Measurements from ENCODE around the gene TM4SF1. TPM values are rescaled to one million over a fixed set of nuclear protein-coding genes. Genes with fewer than 3 reads are reported as not detected.

The TM4SF1 gene
- total and polyA plus RNA-seq, 9 of the 15 experiments (the other 6 are each of a cell fraction or from before 2014, with no cell fraction given), result 0.06 to 0.44 (median 0.08) TPM; not detected in 4

DNA sequence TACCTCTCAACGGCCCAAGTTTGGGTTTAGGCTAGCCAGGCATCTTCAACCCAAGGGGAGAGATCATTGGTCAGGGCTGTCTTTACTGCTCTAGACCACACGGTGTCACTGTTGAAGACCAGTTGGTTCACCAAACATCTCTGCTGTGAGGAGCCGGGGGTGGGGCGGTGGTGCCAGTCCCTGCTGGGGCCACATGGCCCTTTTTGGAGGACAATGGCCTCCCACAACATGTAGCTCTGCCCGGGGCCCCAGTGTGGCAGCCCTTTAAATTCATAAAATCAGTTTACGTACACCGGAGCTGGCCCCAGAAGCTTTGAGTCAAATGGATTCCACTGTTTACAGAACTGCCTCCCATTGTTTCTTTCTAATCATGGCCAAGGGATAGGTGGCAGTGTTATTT, 24.9 kb downstream of the TM4SF1 start (continued):
- TF ChIP-seq, protein P1, sequence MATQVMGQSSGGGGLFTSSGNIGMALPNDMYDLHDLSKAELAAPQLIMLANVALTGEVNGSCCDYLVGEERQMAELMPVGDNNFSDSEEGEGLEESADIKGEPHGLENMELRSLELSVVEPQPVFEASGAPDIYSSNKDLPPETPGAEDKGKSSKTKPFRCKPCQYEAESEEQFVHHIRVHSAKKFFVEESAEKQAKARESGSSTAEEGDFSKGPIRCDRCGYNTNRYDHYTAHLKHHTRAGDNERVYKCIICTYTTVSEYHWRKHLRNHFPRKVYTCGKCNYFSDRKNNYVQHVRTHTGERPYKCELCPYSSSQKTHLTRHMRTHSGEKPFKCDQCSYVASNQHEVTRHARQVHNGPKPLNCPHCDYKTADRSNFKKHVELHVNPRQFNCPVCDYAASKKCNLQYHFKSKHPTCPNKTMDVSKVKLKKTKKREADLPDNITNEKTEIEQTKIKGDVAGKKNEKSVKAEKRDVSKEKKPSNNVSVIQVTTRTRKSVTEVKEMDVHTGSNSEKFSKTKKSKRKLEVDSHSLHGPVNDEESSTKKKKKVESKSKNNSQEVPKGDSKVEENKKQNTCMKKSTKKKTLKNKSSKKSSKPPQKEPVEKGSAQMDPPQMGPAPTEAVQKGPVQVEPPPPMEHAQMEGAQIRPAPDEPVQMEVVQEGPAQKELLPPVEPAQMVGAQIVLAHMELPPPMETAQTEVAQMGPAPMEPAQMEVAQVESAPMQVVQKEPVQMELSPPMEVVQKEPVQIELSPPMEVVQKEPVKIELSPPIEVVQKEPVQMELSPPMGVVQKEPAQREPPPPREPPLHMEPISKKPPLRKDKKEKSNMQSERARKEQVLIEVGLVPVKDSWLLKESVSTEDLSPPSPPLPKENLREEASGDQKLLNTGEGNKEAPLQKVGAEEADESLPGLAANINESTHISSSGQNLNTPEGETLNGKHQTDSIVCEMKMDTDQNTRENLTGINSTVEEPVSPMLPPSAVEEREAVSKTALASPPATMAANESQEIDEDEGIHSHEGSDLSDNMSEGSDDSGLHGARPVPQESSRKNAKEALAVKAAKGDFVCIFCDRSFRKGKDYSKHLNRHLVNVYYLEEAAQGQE (IDR thresholded peaks at IDR 0.05; ENCODE audit: borderline replicate concordance), result peak; percentile 26; the same call in 1 of the 2 replicates
- TF ChIP-seq, protein P1 (CRISPR knock-in tag; IDR thresholded peaks at IDR 0.05; ENCODE audit: low read depth), result no peak
- TF ChIP-seq, protein P2, sequence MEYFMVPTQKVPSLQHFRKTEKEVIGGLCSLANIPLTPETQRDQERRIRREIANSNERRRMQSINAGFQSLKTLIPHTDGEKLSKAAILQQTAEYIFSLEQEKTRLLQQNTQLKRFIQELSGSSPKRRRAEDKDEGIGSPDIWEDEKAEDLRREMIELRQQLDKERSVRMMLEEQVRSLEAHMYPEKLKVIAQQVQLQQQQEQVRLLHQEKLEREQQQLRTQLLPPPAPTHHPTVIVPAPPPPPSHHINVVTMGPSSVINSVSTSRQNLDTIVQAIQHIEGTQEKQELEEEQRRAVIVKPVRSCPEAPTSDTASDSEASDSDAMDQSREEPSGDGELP (CRISPR knock-in tag; IDR thresholded peaks at IDR 0.05; ENCODE audit: borderline replicate concordance), result 0 out of 2 replicates have a peak, but pooled peaks have one; percentile 11
- TF ChIP-seq RAD21 (CRISPR knock-in tag; conservative IDR thresholded peaks at IDR 0.05 in 1 of 2, IDR thresholded peaks at IDR 0.05 in 1 of 2), result peak; percentile 51 to 59
- 0 out of 2 replicates have a peak, but pooled peaks have one; percentile 4 for TF ChIP-seq CREM (IDR thresholded peaks at IDR 0.05; ENCODE audit: low read depth)
